ENCODE results near the gene COP1. TPM values are rescaled to one million over a fixed set of nuclear protein-coding genes. Genes with fewer than 3 reads are reported as not detected.

Gene COP1
- total RNA-seq, 1 experiment from 2014 or later, result 47.0 TPM

GRCh38 chr1:175935166-175935565, 271.9 kb downstream of the COP1 start:
- DNase-seq (ENCODE audit: unreplicated experiment), result no peak
- TF ChIP-seq CTCF (IDR thresholded peaks at IDR 0.05; ENCODE audit: unreplicated experiment), result no peak
- intact Hi-C loops (cut with micrococcal nuclease), result loop anchor here (10.0 kb wide), 1 partner anchor 140 kb away; no protein-coding TSS in a partner anchor
- H3K9me3 Mint-ChIP-seq (ENCODE audit: unreplicated experiment), result no peaks in the 10 kb centered on the region
- no peaks in the 10 kb centered on the region for H3K4me1 Mint-ChIP-seq (ENCODE audit: insufficient read depth, unreplicated experiment)
- no peak overlapping the region for H3K4me3 Mint-ChIP-seq (ENCODE audit: unreplicated experiment)
- CTCF ChIA-PET, result interaction anchor here (0.7 to 1.2 kb wide), 3 partner anchors 19 to 199 kb away, joined by 3 to 7 read pairs (median 4); no protein-coding TSS in a partner anchor
- no TSS peak for BruUV-seq (replicated peaks)
- H3K27me3 Mint-ChIP-seq (ENCODE audit: insufficient read depth, unreplicated experiment), result no peaks in the 10 kb centered on the region
- peaks cover 31% of the 10 kb centered on the region for H3K36me3 Mint-ChIP-seq (ENCODE audit: insufficient read depth, unreplicated experiment)
- no peak overlapping the region for H3K27ac Mint-ChIP-seq (ENCODE audit: low read depth, unreplicated experiment)
- POLR2A ChIA-PET, result no interaction called here

GRCh38 chr1:175933801-175934200, 273.3 kb downstream of the COP1 start:
- peaks cover 17% of the 10 kb centered on the region for H3K36me3 Mint-ChIP-seq (ENCODE audit: insufficient read depth, unreplicated experiment)
- no peak overlapping the region for H3K4me3 Mint-ChIP-seq (ENCODE audit: unreplicated experiment)

DNA sequence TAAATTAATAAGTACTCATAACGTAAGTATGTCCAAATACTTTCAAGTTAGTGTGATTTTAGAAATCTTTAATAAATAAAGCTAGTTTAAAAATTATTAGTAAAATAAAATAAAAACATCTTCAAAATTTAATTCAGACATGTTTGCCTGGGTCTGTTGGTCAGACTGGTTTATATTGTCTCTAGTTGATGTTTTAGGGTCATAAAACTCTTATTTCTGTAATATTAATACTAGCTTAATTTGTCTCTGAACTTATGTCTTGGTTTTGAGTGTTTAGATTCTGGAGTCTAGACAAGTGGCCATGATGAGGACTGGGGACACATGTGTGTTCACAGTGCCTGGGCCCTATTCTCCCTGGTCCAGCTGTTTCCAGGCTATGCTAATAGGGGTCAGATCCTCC, 279.1 kb downstream of the COP1 start:
- BruUV-seq (replicated peaks), result no TSS peak
- Mint-ChIP-seq H3K27me3 (ENCODE audit: insufficient read depth, unreplicated experiment) (no peaks in the 10 kb centered on the region), H3K36me3 (ENCODE audit: insufficient read depth, unreplicated experiment) (no peaks in the 10 kb centered on the region), H3K4me1 (ENCODE audit: insufficient read depth, unreplicated experiment) (no peaks in the 10 kb centered on the region), H3K9me3 (ENCODE audit: unreplicated experiment) (no peaks in the 10 kb centered on the region), H3K4me3 (ENCODE audit: unreplicated experiment) (no peak overlapping the region), H3K27ac (ENCODE audit: low read depth, unreplicated experiment) (no peak overlapping the region)
- ChIA-PET POLR2A (interaction anchor here (0.7 to 1.4 kb wide), 5 partner anchors 9 to 355 kb away, joined by 3 to 4 read pairs (median 3); no protein-coding TSS in a partner anchor), CTCF (interaction anchor here (0.6 to 1.3 kb wide), 6 partner anchors 30 to 1135 kb away, joined by 3 read pairs; no protein-coding TSS in a partner anchor)
- intact Hi-C loops (cut with micrococcal nuclease), result no loop called here
- no peak for DNase-seq (ENCODE audit: unreplicated experiment)
- no peak for TF ChIP-seq CTCF (IDR thresholded peaks at IDR 0.05; ENCODE audit: unreplicated experiment)

More at GRCh38 chr1:175933801-175934200, 273.3 kb downstream of the COP1 start:
- peak; percentile 8 for DNase-seq (ENCODE audit: unreplicated experiment)
- H3K9me3 Mint-ChIP-seq (ENCODE audit: unreplicated experiment), result no peaks in the 10 kb centered on the region
- no peaks in the 10 kb centered on the region for H3K27me3 Mint-ChIP-seq (ENCODE audit: insufficient read depth, unreplicated experiment)
- ChIA-PET POLR2A (interaction anchor here (0.5 to 1.1 kb wide), 2 partner anchors 13 to 110 kb away, joined by 3 read pairs; no protein-coding TSS in a partner anchor), CTCF (interaction anchor here (0.6 to 1.2 kb wide), 6 partner anchors 13 to 776 kb away, joined by 3 to 5 read pairs (median 4); no protein-coding TSS in a partner anchor)
- no peak overlapping the region for H3K27ac Mint-ChIP-seq (ENCODE audit: low read depth, unreplicated experiment)
- H3K4me1 Mint-ChIP-seq (ENCODE audit: insufficient read depth, unreplicated experiment), result no peaks in the 10 kb centered on the region
- intact Hi-C loops (cut with micrococcal nuclease), result loop anchor here (10.0 kb wide), 1 partner anchor 141 kb away; no protein-coding TSS in a partner anchor
- TF ChIP-seq CTCF (IDR thresholded peaks at IDR 0.05; ENCODE audit: unreplicated experiment), result no peak
- BruUV-seq (replicated peaks), result no TSS peak

GRCh38 chr1:175922254-175922881, 284.7 kb downstream of the COP1 start:
- no peak overlapping the region for H3K27ac Mint-ChIP-seq (ENCODE audit: low read depth, unreplicated experiment)
- H3K4me3 Mint-ChIP-seq (ENCODE audit: unreplicated experiment), result no peak overlapping the region
- H3K4me1 Mint-ChIP-seq (ENCODE audit: insufficient read depth, unreplicated experiment), result no peaks in the 10 kb centered on the region
- CTCF ChIA-PET, result interaction anchor here (1.1 kb wide), 1 partner anchor 10 kb away, joined by 3 read pairs; no protein-coding TSS in a partner anchor
- no peak for DNase-seq (ENCODE audit: unreplicated experiment)
- intact Hi-C loops (cut with micrococcal nuclease), result no loop called here
- TF ChIP-seq CTCF (IDR thresholded peaks at IDR 0.05; ENCODE audit: unreplicated experiment), result no peak
- no peaks in the 10 kb centered on the region for H3K27me3 Mint-ChIP-seq (ENCODE audit: insufficient read depth, unreplicated experiment)
- POLR2A ChIA-PET, result no interaction called here
- BruUV-seq (replicated peaks), result no TSS peak
- H3K36me3 Mint-ChIP-seq (ENCODE audit: insufficient read depth, unreplicated experiment), result no peaks in the 10 kb centered on the region
- H3K9me3 Mint-ChIP-seq (ENCODE audit: unreplicated experiment), result no peaks in the 10 kb centered on the region
